K562 (cell line): ENCODE data around the gene CPM. TPM values are rescaled to one million over a fixed set of nuclear protein-coding genes. Genes with fewer than 3 reads are reported as not detected.

Experiments used
- ATAC-seq: fragments of 200-7000 bp; cut with Tn5 transposase; 3 replicates; pipeline ENCODE4 v1.9.1; 2020; ENCODE audit warnings: moderate library complexity
- BruUV-seq: library from RNA; stranded (reverse); fragments of 400-500 nt; replicated peaks from 2 replicates; lab custom pipeline; 2021; lab: Mats Ljungman, UMichigan
- CTCF ChIA-PET: fragments of 300-600 bp; formaldehyde crosslinking; extraction: SDS; loops from one replicate; lab custom pipeline; 2021; ENCODE audit warnings: low intra/inter-chr PET ratio; lab: Yijun Ruan, JAX
- POLR2A ChIA-PET: fragments of 300-600, 350-650 bp; sonication (Branson Sonifier 250); formaldehyde crosslinking; extraction: SDS; loops from one replicate; lab custom pipeline; 2021; ENCODE audit warnings: antibody characterized with exemption, inconsistent platforms; lab: Yijun Ruan, JAX
- DNase-seq, 4 experiments: peaks; one replicate each; pipeline versions ENCODE4 v3.0.0 to v3.0.0-alpha.2; 2011 to 2018; ENCODE audit warnings: low spot score in 3 of 4, mixed read lengths in 3 of 4; ENCODE audit errors: extremely low read depth in 1 of 4
- FAIRE-seq: peaks from 2 replicates; lab custom pipeline; 2011; peaks lifted over from hg19 to GRCh38; lab: Jason Lieb, UNC
- H2AFZ ChIP-seq: 2 replicates; pipeline ENCODE4 v1.6.0; 2011; ENCODE audit warnings: low read depth, low read length, control low read depth, inconsistent platforms
- H3K27ac ChIP-seq: fragments of 200-600 bp; 3 replicates; pipeline ENCODE4 v1.8.0; 2011; ENCODE audit warnings: low read depth, mild to moderate bottlenecking, control low read depth, inconsistent platforms, low read length, moderate library complexity, mixed read lengths; ENCODE audit errors: extremely low read depth
- H3K27me3 ChIP-seq, 2 experiments: fragments of 300-600 bp in 1 of 2; 2 replicates in 1 of 2; 3 replicates in 1 of 2; pipeline versions ENCODE4 v1.6.0 to v1.8.0; 2011; ENCODE audit warnings: inconsistent platforms in 2 of 2, low read length in 2 of 2, mild to moderate bottlenecking in 1 of 2, mixed read lengths in 1 of 2, moderate library complexity in 1 of 2; ENCODE audit not compliant: control insufficient read depth in 2 of 2, insufficient read depth in 2 of 2
- H3K36me3 ChIP-seq: fragments of 300-600 bp; 3 replicates; pipeline ENCODE4 v1.8.0; 2011; ENCODE audit warnings: mild to moderate bottlenecking, low read length, inconsistent platforms; ENCODE audit not compliant: control insufficient read depth, insufficient read depth
- H3K4me1 ChIP-seq, 2 experiments: fragments of 200-600 bp in 1 of 2; replicated peaks in 1 of 2; 2 replicates in 1 of 2; 3 replicates in 1 of 2; pipeline versions ENCODE4 v1.5.1 to v1.8.0; 2011; ENCODE audit warnings: inconsistent platforms in 2 of 2, low read length in 2 of 2, mild to moderate bottlenecking in 1 of 2, mixed read lengths in 1 of 2, moderate library complexity in 1 of 2; ENCODE audit not compliant: control insufficient read depth in 2 of 2, insufficient read depth in 2 of 2
- H3K4me2 ChIP-seq: 2 replicates; pipeline ENCODE4 v1.6.1; 2011; ENCODE audit warnings: low read length, control low read depth, inconsistent platforms, mixed read lengths; ENCODE audit not compliant: insufficient read depth
- H3K4me3 ChIP-seq: fragments of 200-600 bp; sonication (generic), shearing (Covaris generic); 2 replicates; pipeline ENCODE4 v1.5.1; 2016; ENCODE audit warnings: control low read depth, inconsistent platforms
- H3K79me2 ChIP-seq: fragments of 200-600 bp; 3 replicates; pipeline ENCODE4 v1.8.0; 2011; ENCODE audit warnings: low read length, inconsistent platforms; ENCODE audit not compliant: control insufficient read depth, insufficient read depth
- H3K9ac ChIP-seq, 2 experiments: 2 replicates each; pipeline versions ENCODE4 v1.6.0 to v1.6.1; 2011; ENCODE audit warnings: low read depth in 2 of 2, low read length in 2 of 2, control low read depth in 1 of 2, inconsistent platforms in 1 of 2, mild to moderate bottlenecking in 1 of 2, mixed read lengths in 1 of 2; ENCODE audit not compliant: insufficient read depth in 1 of 2
- H3K9me1 ChIP-seq: one replicate; pipeline ENCODE4 v1.6.0; 2011; ENCODE audit warnings: inconsistent platforms, mild to moderate bottlenecking, low read length, moderate library complexity; ENCODE audit not compliant: control insufficient read depth, insufficient read depth
- H3K9me3 ChIP-seq: replicated peaks from 2 replicates; pipeline ENCODE4 v1.5.1; 2011; ENCODE audit warnings: low read depth, low read length, inconsistent platforms; ENCODE audit not compliant: control insufficient read depth, insufficient read depth
- H4K20me1 ChIP-seq: replicated peaks from 2 replicates; pipeline ENCODE4 v1.6.1; 2011; ENCODE audit warnings: low read length, inconsistent platforms, mixed read lengths; ENCODE audit not compliant: control insufficient read depth, insufficient read depth
- CAMTA2 ChIP-seq: fragments of 250-450 bp; sonication (Bioruptor Pico); conservative IDR thresholded peaks from 2 replicates; pipeline ENCODE4 v1.5.1; 2022
- FOXO4 ChIP-seq: fragments of 450-650 bp; formaldehyde crosslinking; IDR thresholded peaks from 2 replicates; pipeline ENCODE4 v1.4.0; 2020; ENCODE audit warnings: mild to moderate bottlenecking, moderate library complexity
- GABPB2 ChIP-seq: fragments of 250-450 bp; sonication (Bioruptor Pico); conservative IDR thresholded peaks from 2 replicates; pipeline ENCODE4 v1.5.1; 2021; ENCODE audit warnings: mild to moderate bottlenecking
- KAT7 ChIP-seq: sonication (generic); formaldehyde crosslinking; IDR thresholded peaks from 2 replicates; pipeline ENCODE4 v1.8.0; 2022; ENCODE audit warnings: missing genetic modification reagents, mild to moderate bottlenecking, borderline replicate concordance
- MTA2 ChIP-seq: fragments of 450-650 bp; IDR thresholded peaks from 2 replicates; pipeline ENCODE4 v1.6.1; 2016; ENCODE audit warnings: low read depth
- POLR2G ChIP-seq: fragments of 200-400 bp; formaldehyde crosslinking; IDR thresholded peaks from 2 replicates; pipeline ENCODE4 v1.6.1; 2017; ENCODE audit warnings: low read depth, mild to moderate bottlenecking, antibody characterized with exemption, low read length, moderate library complexity
- SMAD3 ChIP-seq: fragments of 450-650 bp; formaldehyde crosslinking; conservative IDR thresholded peaks from 2 replicates; pipeline ENCODE4 v1.4.0; 2020; ENCODE audit warnings: mild to moderate bottlenecking
- TARDBP ChIP-seq: fragments of 450-650 bp; IDR thresholded peaks from 2 replicates; pipeline ENCODE4 v1.6.1; 2016
- TFAM ChIP-seq: fragments of 250-450 bp; sonication (Bioruptor Pico); conservative IDR thresholded peaks from 2 replicates; pipeline ENCODE4 v1.5.0; 2021; ENCODE audit warnings: mild to moderate bottlenecking, moderate library complexity
- YY1 ChIP-seq, 3 experiments: IDR thresholded peaks; 2 replicates each; pipeline ENCODE4 v1.6.1; 2011; ENCODE audit warnings: low read length in 2 of 3, mild to moderate bottlenecking in 2 of 3, moderate library complexity in 2 of 3, borderline replicate concordance in 1 of 3, control low read depth in 1 of 3, low read depth in 1 of 3; ENCODE audit not compliant: insufficient read depth in 3 of 3, insufficient replicate concordance in 2 of 3, control insufficient read depth in 1 of 3, insufficient read length in 1 of 3; ENCODE audit errors: extremely low read depth in 1 of 3
- ZSCAN29 ChIP-seq: fragments of 450-650 bp; IDR thresholded peaks from 2 replicates; pipeline ENCODE4 v1.6.1; 2017
- WGBS: fragments of 100-300 bp; shearing (Covaris generic); methylation state at CpG from one replicate; pipeline ENCODE4 v1.1.6; 2016; ENCODE audit warnings: low coverage, mixed read lengths; ENCODE audit not compliant: insufficient coverage; ENCODE audit errors: missing lambda C conversion rate; 5-methylcytosine and 5-hydroxymethylcytosine counted together
- in situ Hi-C: fragments of 300-500 bp; cut with MboI; formaldehyde crosslinking; loops from 4 replicates; pipeline ENCODE4 v1.15.0; 2018; ENCODE audit warnings: inconsistent platforms, mixed read lengths
- intact Hi-C: fragments of 100-400 bp; cut with micrococcal nuclease; formaldehyde crosslinking; loops from 2 replicates; pipeline ENCODE4 v1.14.2; 2022
- polyA plus RNA-seq, 8 experiments: library from polyadenylated mRNA; depleted of rRNA in 4 of 8; stranded (reverse) in 5 of 8; unstranded in 3 of 8; fragments of >200 nt; fragmentation: Nextera tagmentation in 2 of 8; fragmentation: Illumina TruSeq in 1 of 8; extraction: Ambion mirVana in 2 of 8; extraction: Trizol in 1 of 8; gene quantifications; 2 replicates each; pipeline versions ENCODE4 v1.2.1 to v1.2.3, GENCODE V29; 2011 to 2014; ENCODE audit warnings: inconsistent platforms in 1 of 8, missing spikeins in 1 of 8
- total RNA-seq, 7 experiments: library from RNA; depleted of rRNA in 6 of 7; stranded (reverse); fragments of >200 nt in 6 of 7; fragmentation: Illumina TruSeq in 2 of 7; extraction: Trizol in 2 of 7; gene quantifications; 2 replicates each; pipeline versions ENCODE4 v1.2.1 to v1.2.3, GENCODE V29; 2011 to 2021; ENCODE audit warnings: low replicate concordance in 1 of 7
- TF ChIP-seq, protein P1 (sequence below): fragments of 200-800 bp; sonication (Bioruptor generic); IDR thresholded peaks from 2 replicates; pipeline ENCODE4 v1.6.1; 2016; ENCODE audit warnings: missing genetic modification characterization, missing compliant biosample characterization

Gene CPM
- total and polyA plus RNA-seq, 9 of the 15 experiments (the other 6 are each of a cell fraction or from before 2014, with no cell fraction given), result 0.31 TPM; not detected in 8

DNA sequence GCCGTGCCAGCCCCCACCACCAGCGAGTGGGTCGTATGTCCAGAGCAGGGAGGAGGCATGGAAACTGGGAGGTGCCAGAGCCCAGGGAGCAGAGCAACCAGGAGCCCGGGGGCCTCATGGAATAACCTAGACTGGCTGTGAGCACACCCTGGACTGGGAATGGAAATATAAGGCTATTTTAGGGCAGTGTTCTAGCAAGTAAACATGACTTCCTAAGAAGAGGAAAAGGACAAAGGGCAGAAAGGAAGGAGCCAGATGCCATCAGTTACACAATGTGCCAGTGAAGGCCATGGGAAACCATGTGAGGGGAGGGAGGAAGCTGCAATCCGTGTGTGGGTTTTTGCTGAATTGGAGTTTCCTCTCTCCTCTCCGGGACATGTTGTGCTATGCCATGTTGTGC is 18.7 kb upstream of the CPM start:
- DNase-seq, result no peak
- CTCF ChIA-PET, result no interaction called here

DNA sequence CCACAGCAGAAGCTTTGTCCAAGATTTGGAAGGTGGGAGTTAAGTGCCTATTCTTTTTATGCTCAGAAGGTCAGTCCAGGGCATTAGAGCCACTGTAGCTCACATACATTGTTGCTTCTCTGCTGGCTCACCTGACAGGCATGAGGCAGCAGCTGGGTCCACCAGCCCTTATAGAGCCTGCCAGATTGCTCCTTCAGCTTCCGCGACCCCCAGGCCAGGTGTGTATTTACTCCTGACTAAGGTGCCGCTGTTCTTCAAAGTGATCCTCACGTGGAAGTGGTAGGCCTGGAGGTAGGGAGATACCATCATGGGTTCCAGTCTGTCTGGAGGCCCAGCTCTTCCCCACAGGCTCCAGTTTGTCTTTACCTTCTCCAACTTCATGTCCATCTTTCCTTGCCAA is 17.5 kb upstream of the CPM start:
- in situ Hi-C loops (no loop called here), intact Hi-C loops (no loop called here)
- no peak overlapping the region for H3K4me3 ChIP-seq
- WGBS, result 6% methylated on average over 4 of the region's 4 CpGs
- H3K9ac ChIP-seq, result no peak overlapping the region
- ATAC-seq, result no peak
- H3K9me1 ChIP-seq, result no peaks in the 10 kb centered on the region
- H3K9me3 ChIP-seq, result no peaks in the 10 kb centered on the region
- no peak overlapping the region for H3K27ac ChIP-seq
- no peak overlapping the region for H3K4me2 ChIP-seq
- no peak for FAIRE-seq
- H3K36me3 ChIP-seq, result no peaks in the 10 kb centered on the region
- peaks cover 0 to 4% of the 10 kb centered on the region in 2 experiments; a peak in 1 of 5 replicates for H3K27me3 ChIP-seq
- H3K79me2 ChIP-seq, result no peaks in the 10 kb centered on the region
- H3K4me1 ChIP-seq, result no peaks in the 10 kb centered on the region
- no peak for DNase-seq
- CTCF ChIA-PET, result no interaction called here
- POLR2A ChIA-PET, result no interaction called here
- BruUV-seq, result no TSS peak
- no peaks in the 10 kb centered on the region for H4K20me1 ChIP-seq
- H2AFZ ChIP-seq, result no peak overlapping the region
- no peak for TF ChIP-seq YY1 (IDR thresholded peaks at IDR 0.05; ENCODE audit: borderline replicate concordance in 1 of 3, control insufficient read depth in 1 of 3, extremely low read depth in 1 of 3, insufficient read depth in 3 of 3, insufficient read length in 1 of 3, insufficient replicate concordance in 2 of 3, low read depth in 1 of 3, low read length in 2 of 3)
- TF ChIP-seq TFAM, result no peak
- TF ChIP-seq, protein P1, sequence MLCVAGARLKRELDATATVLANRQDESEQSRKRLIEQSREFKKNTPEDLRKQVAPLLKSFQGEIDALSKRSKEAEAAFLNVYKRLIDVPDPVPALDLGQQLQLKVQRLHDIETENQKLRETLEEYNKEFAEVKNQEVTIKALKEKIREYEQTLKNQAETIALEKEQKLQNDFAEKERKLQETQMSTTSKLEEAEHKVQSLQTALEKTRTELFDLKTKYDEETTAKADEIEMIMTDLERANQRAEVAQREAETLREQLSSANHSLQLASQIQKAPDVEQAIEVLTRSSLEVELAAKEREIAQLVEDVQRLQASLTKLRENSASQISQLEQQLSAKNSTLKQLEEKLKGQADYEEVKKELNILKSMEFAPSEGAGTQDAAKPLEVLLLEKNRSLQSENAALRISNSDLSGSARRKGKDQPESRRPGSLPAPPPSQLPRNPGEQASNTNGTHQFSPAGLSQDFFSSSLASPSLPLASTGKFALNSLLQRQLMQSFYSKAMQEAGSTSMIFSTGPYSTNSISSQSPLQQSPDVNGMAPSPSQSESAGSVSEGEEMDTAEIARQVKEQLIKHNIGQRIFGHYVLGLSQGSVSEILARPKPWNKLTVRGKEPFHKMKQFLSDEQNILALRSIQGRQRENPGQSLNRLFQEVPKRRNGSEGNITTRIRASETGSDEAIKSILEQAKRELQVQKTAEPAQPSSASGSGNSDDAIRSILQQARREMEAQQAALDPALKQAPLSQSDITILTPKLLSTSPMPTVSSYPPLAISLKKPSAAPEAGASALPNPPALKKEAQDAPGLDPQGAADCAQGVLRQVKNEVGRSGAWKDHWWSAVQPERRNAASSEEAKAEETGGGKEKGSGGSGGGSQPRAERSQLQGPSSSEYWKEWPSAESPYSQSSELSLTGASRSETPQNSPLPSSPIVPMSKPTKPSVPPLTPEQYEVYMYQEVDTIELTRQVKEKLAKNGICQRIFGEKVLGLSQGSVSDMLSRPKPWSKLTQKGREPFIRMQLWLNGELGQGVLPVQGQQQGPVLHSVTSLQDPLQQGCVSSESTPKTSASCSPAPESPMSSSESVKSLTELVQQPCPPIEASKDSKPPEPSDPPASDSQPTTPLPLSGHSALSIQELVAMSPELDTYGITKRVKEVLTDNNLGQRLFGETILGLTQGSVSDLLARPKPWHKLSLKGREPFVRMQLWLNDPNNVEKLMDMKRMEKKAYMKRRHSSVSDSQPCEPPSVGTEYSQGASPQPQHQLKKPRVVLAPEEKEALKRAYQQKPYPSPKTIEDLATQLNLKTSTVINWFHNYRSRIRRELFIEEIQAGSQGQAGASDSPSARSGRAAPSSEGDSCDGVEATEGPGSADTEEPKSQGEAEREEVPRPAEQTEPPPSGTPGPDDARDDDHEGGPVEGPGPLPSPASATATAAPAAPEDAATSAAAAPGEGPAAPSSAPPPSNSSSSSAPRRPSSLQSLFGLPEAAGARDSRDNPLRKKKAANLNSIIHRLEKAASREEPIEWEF (CRISPR knock-in tag), result no peak
- TF ChIP-seq SMAD3 (CRISPR knock-in tag), result no peak
- TF ChIP-seq FOXO4 (CRISPR knock-in tag), result no peak

More for the DNA sequence above, 18.7 kb upstream of the CPM start:
- Histone ChIP-seq H3K4me3 (no peak overlapping the region), H3K4me2 (no peak overlapping the region), H2AFZ (no peak overlapping the region), H3K9ac (no peak overlapping the region), H3K36me3 (no peaks in the 10 kb centered on the region), H3K27ac (no peak overlapping the region), H3K9me3 (no peaks in the 10 kb centered on the region), H3K27me3 (peaks cover 0 to 4% of the 10 kb centered on the region in 2 experiments; a peak in 1 of 5 replicates), H3K79me2 (no peaks in the 10 kb centered on the region), H3K9me1 (no peaks in the 10 kb centered on the region), H3K4me1 (no peaks in the 10 kb centered on the region), H4K20me1 (no peaks in the 10 kb centered on the region)
- TF ChIP-seq ZSCAN29 (no peak), MTA2 (no peak), GABPB2 (CRISPR knock-in tag) (no peak), TARDBP (no peak), POLR2G (no peak), CAMTA2 (CRISPR knock-in tag) (no peak), KAT7 (no peak)
- in situ Hi-C loops (no loop called here), intact Hi-C loops (no loop called here)
- 2% methylated on average over 6 of the region's 6 CpGs for WGBS
- FAIRE-seq, result no peak
- POLR2A ChIA-PET, result interaction anchor here (0.6 kb wide), 1 partner anchor 64 kb away, joined by 3 read pairs; no protein-coding TSS in a partner anchor
- no TSS peak for BruUV-seq
- no peak for ATAC-seq
